Smooth muscle cell (in vitro differentiated cells): ENCODE data around the gene RNF44. TPM values are rescaled to one million over a fixed set of nuclear protein-coding genes. Genes with fewer than 3 reads are reported as not detected.

Experiments used
- DNase-seq: peaks from one replicate; lab custom pipeline; 2025; ENCODE audit not compliant: unreplicated experiment; lab: John Stamatoyannopoulos, UW
- H2AFZ ChIP-seq: fragments of 200-600 bp; sonication (generic); 2 replicates; pipeline ENCODE4 v1.6.0; 2016; ENCODE audit warnings: antibody characterized with exemption, low read depth, mild to moderate bottlenecking
- H3F3A ChIP-seq: fragments of 200-600 bp; sonication (generic); 2 replicates; pipeline ENCODE4 v1.6.0; 2017; ENCODE audit warnings: antibody characterized with exemption, low read depth
- H3K27ac ChIP-seq: fragments of 200-600 bp; sonication (generic); 2 replicates; pipeline ENCODE4 v1.5.1; 2016; ENCODE audit warnings: low read depth, mild to moderate bottlenecking
- H3K27me3 ChIP-seq: fragments of 200-600 bp; sonication (generic); 2 replicates; pipeline ENCODE4 v1.6.1; 2016; ENCODE audit warnings: low read depth, mild to moderate bottlenecking
- H3K36me3 ChIP-seq: fragments of 200-600 bp; sonication (generic); 2 replicates; pipeline ENCODE4 v1.5.1; 2016; ENCODE audit warnings: low read depth
- H3K4me1 ChIP-seq: fragments of 200-600 bp; sonication (generic); 2 replicates; pipeline ENCODE4 v1.5.1; 2016; ENCODE audit warnings: low read depth
- H3K4me2 ChIP-seq: fragments of 200-600 bp; sonication (generic); 2 replicates; pipeline ENCODE4 v1.6.0; 2016; ENCODE audit warnings: mild to moderate bottlenecking
- H3K4me3 ChIP-seq: fragments of 200-600 bp; sonication (generic); 2 replicates; pipeline ENCODE4 v1.5.1; 2016; ENCODE audit warnings: mild to moderate bottlenecking
- H3K79me2 ChIP-seq: fragments of 200-600 bp; sonication (generic); 2 replicates; pipeline ENCODE4 v1.6.0; 2016; ENCODE audit warnings: low read depth, mild to moderate bottlenecking
- H3K9ac ChIP-seq: fragments of 200-600 bp; sonication (generic); 2 replicates; pipeline ENCODE4 v1.6.0; 2016; ENCODE audit warnings: low read depth
- H3K9me3 ChIP-seq: fragments of 200-600 bp; sonication (generic); replicated peaks from 2 replicates; pipeline ENCODE4 v1.5.1; 2016; ENCODE audit warnings: low read depth
- H4K20me1 ChIP-seq: fragments of 200-600 bp; sonication (generic); 2 replicates; pipeline ENCODE4 v1.6.0; 2016; ENCODE audit warnings: low read depth
- WGBS: methylation state at CpG from one replicate; pipeline ENCODE4 v1.1.7; 2016; ENCODE audit warnings: low lambda C conversion rate; 5-methylcytosine and 5-hydroxymethylcytosine counted together
- polyA plus RNA-seq: library from polyadenylated mRNA; unstranded; fragments of >200 nt; fragmentation: Nextera tagmentation; extraction: Ambion mirVana; gene quantifications from 2 replicates; pipeline ENCODE4 v1.2.1, GENCODE V29; 2016
- total RNA-seq: library from RNA; depleted of rRNA; stranded (reverse); fragments of >200 nt; gene quantifications from 2 replicates; pipeline ENCODE4 v1.2.3, GENCODE V29; 2014
- TF ChIP-seq, protein P1 (sequence below): fragments of 200-600 bp; sonication (generic); IDR thresholded peaks from 2 replicates; pipeline ENCODE4 v1.5.1; 2017; ENCODE audit warnings: borderline replicate concordance, mild to moderate bottlenecking, antibody characterized with exemption; ENCODE audit not compliant: insufficient read depth, poor library complexity, severe bottlenecking

RNF44 gene
- total and polyA plus RNA-seq, 2 experiments from 2014 or later, result 5.7 to 6.8 TPM

DNA sequence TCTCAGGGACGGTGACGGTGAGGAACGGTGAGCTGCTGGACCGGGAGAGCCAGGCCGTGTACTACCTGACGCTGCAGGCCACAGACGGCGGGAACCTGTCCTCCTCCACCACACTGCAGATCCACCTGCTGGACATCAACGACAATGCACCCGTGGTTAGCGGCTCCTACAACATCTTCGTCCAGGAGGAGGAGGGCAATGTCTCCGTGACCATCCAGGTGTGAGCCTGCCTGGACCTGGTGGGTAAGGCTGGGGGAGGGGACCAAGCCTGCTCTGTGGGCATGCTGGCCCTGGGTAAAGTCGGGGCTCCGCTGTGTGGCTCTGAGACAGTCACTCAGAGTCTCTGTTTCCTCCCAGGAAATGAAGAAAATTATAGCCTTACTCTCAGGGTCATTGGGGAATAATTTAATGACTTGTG lies 41.2 kb upstream of the RNF44 start:
- no peak overlapping the region for H3K27ac ChIP-seq
- DNase-seq, result no peak
- H4K20me1 ChIP-seq, result no peaks in the 10 kb centered on the region
- H3K4me2 ChIP-seq, result no peak overlapping the region
- H3K36me3 ChIP-seq, result no peaks in the 10 kb centered on the region
- no peak overlapping the region for H2AFZ ChIP-seq
- TF ChIP-seq, protein P1, sequence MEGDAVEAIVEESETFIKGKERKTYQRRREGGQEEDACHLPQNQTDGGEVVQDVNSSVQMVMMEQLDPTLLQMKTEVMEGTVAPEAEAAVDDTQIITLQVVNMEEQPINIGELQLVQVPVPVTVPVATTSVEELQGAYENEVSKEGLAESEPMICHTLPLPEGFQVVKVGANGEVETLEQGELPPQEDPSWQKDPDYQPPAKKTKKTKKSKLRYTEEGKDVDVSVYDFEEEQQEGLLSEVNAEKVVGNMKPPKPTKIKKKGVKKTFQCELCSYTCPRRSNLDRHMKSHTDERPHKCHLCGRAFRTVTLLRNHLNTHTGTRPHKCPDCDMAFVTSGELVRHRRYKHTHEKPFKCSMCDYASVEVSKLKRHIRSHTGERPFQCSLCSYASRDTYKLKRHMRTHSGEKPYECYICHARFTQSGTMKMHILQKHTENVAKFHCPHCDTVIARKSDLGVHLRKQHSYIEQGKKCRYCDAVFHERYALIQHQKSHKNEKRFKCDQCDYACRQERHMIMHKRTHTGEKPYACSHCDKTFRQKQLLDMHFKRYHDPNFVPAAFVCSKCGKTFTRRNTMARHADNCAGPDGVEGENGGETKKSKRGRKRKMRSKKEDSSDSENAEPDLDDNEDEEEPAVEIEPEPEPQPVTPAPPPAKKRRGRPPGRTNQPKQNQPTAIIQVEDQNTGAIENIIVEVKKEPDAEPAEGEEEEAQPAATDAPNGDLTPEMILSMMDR, result peak; percentile 32
- H3K4me3 ChIP-seq, result no peak overlapping the region
- no peaks in the 10 kb centered on the region for H3K4me1 ChIP-seq
- 25% methylated on average over 15 of the region's 15 CpGs for WGBS
- no peak overlapping the region for H3K9ac ChIP-seq
- H3K9me3 ChIP-seq, result no peaks in the 10 kb centered on the region
- H3K27me3 ChIP-seq, result no peaks in the 10 kb centered on the region
- H3F3A ChIP-seq, result no peaks in the 10 kb centered on the region
- no peaks in the 10 kb centered on the region for H3K79me2 ChIP-seq

DNA sequence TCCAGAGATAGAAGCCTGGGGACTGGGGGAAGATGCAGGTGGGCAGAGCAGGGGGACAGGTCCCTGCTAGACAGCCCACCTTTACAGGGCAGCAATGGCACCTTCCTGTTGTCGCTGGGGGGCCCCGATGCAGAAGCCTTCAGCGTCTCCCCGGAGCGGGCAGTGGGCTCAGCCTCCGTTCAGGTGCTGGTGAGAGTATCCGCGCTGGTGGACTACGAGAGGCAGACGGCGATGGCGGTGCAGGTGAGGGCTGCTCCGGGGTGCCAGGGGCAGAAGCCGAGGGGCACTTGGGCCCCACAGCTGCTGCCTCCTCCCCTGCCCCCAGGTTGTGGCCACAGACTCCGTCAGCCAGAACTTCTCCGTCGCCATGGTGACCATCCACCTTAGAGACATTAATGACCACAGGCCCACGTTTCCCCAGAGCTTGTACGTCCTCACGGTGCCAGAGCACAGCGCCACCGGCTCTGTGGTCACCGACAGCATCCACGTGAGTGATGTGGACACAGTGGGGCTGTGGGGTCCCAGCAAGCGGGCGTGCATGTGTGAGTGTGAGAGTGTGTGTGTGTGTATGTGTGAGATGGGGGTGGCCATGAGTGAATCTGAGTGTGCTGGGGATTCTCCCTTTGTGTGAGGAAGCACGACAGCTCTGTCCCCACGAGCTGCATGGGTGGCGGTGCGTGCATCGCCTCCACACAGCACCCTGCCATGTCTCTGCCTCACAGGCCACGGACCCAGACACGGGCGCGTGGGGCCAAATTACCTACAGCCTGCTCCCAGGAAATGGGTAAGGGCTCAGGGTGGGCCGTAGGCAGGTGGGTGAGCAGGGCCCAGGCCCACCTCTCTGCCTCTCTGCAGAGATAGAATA lies 40.3 kb upstream of the RNF44 start:
- Histone ChIP-seq H3K9me3 (no peaks in the 10 kb centered on the region), H3K27me3 (no peaks in the 10 kb centered on the region), H3K4me1 (no peaks in the 10 kb centered on the region), H2AFZ (no peak overlapping the region), H3K9ac (no peak overlapping the region), H4K20me1 (no peaks in the 10 kb centered on the region), H3F3A (no peaks in the 10 kb centered on the region), H3K27ac (no peak overlapping the region), H3K4me3 (no peak overlapping the region), H3K36me3 (no peaks in the 10 kb centered on the region), H3K79me2 (no peaks in the 10 kb centered on the region), H3K4me2 (no peak overlapping the region)
- 87% methylated on average over 33 of the region's 36 CpGs for WGBS
- TF ChIP-seq, protein P1, result no peak
- DNase-seq, result no peak

DNA sequence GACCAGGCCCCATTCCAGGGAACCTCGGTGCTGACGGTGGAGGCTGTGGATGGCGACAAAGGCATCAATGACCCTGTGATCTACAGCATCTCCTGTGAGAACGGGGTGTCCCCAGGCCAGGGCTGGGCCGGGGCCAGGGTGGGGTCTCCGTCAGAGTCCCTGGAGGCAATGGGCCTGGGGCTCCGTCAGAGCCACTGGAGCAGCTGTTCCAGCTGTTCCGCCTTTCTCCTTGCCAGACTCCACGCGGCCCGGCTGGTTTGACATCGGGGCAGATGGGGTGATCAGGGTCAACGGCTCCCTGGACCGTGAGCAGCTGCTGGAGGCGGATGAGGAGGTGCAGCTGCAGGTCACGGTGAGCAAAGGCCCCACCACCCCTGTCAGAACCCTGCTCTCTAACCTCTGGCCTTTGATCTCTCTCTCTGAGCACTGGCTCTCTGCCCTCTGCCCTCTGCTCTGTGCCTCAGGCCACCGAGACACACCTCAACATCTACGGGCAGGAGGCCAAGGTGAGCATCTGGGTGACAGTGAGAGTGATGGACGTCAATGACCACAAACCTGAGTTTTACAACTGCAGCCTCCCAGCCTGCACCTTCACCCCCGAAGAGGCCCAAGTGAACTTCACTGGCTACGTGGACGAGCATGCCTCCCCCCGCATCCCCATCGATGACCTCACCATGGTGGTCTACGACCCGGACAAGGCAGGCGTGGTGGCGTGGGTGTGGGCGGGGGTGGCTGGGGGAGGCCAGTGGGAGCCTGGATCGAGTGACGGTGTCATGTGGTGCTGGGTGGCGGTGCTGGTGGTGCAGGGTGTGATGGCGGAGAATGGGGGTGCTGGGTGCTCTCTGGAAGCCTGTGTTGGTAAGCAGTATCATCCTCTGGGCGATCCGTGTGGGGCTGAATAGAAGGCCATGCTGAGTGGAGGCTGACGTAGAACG lies 38.6 kb upstream of the RNF44 start:
- Histone ChIP-seq H4K20me1 (no peaks in the 10 kb centered on the region), H3K9me3 (no peaks in the 10 kb centered on the region), H3K4me2 (no peak overlapping the region), H2AFZ (no peak overlapping the region), H3K4me3 (no peak overlapping the region), H3K4me1 (no peaks in the 10 kb centered on the region), H3K79me2 (no peaks in the 10 kb centered on the region), H3K27me3 (no peaks in the 10 kb centered on the region), H3K36me3 (no peaks in the 10 kb centered on the region), H3K9ac (no peak overlapping the region), H3K27ac (no peak overlapping the region), H3F3A (no peaks in the 10 kb centered on the region)
- 94% methylated on average over 37 of the region's 37 CpGs for WGBS
- DNase-seq, result no peak
- TF ChIP-seq, protein P1, result no peak
